GM12864 (cell line): ENCODE measurements around the gene ENTPD6.

Source experiments
- DNase-seq: peaks from one replicate; pipeline ENCODE4 v3.0.0-alpha.2; 2011; ENCODE audit warnings: low read depth
- H3K4me3 ChIP-seq: 2 replicates; pipeline ENCODE4 v1.5.1; 2011; ENCODE audit warnings: mild to moderate bottlenecking, low read depth, low read length, control low read depth
- TF ChIP-seq, protein P1 (sequence below): IDR thresholded peaks from 2 replicates; pipeline ENCODE4 v1.5.1; 2011; ENCODE audit warnings: low read depth, mild to moderate bottlenecking, moderate library complexity, low read length, control low read depth, inconsistent platforms; ENCODE audit errors: missing control alignments

The ENTPD6 gene

DNA sequence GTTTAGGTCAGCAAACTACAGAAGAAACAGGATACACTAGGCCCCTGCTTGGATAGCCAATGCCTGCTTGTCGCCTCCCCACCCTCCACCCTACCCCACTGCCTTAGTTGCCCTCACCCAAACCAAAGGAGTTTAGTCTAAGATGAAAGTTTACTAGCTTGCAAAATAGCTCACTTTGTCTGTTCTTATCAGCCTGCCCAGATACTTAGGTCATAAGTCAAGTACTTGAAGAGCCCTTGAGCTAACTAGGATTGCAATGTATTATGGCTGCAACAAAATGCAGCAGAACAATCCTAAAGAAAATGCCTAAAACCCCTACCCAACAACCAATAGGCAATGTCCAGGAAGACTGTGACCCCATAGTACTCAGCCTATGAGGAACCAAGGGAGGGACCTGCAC, 7.3 kb upstream of the ENTPD6 start:
- TF ChIP-seq, protein P1, sequence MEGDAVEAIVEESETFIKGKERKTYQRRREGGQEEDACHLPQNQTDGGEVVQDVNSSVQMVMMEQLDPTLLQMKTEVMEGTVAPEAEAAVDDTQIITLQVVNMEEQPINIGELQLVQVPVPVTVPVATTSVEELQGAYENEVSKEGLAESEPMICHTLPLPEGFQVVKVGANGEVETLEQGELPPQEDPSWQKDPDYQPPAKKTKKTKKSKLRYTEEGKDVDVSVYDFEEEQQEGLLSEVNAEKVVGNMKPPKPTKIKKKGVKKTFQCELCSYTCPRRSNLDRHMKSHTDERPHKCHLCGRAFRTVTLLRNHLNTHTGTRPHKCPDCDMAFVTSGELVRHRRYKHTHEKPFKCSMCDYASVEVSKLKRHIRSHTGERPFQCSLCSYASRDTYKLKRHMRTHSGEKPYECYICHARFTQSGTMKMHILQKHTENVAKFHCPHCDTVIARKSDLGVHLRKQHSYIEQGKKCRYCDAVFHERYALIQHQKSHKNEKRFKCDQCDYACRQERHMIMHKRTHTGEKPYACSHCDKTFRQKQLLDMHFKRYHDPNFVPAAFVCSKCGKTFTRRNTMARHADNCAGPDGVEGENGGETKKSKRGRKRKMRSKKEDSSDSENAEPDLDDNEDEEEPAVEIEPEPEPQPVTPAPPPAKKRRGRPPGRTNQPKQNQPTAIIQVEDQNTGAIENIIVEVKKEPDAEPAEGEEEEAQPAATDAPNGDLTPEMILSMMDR, result no peak
- no peak overlapping the region for H3K4me3 ChIP-seq
- no peak for DNase-seq

DNA sequence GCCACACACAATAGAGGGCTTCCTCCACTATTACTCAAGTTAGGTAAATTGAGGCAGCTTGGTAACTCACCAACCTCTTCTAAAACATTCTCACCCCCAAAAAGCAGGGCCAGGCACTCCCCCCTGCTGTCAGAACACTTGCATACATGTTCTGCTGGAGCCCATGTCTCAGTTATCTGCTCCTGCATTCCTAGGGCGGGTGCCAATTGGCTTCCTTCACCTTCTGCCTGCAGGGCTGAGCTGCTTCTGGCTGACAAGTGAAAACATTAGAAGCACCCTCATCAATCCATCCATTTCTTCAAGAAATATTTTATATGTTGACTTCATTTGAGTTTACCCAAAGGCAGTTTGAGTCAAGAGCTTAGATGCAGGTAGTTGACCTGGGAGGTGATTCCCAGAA, 4.5 kb upstream of the ENTPD6 start:
- DNase-seq, result no peak
- no peak overlapping the region for H3K4me3 ChIP-seq
- TF ChIP-seq, protein P1, result no peak

DNA sequence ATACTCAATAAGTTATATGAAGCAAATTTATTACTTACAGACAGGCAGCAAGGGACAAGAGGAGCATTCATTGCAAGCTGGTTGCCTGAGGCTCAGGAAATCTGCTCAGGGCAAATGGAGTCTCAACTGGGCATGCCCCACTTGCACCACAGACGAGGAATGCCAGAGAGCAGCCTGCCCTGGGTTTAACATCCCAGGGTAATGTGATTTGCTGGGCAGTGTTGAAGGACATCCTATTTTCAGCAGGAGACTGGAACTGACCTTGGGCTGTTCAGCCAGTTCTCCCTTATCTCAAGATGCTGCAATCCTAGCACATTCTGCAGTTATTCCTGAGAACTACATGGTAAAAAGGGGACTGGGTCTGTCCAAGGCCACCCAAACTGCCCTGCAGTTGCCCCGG, 3.8 kb upstream of the ENTPD6 start:
- no peak overlapping the region for H3K4me3 ChIP-seq
- no peak for DNase-seq
- TF ChIP-seq, protein P1, result no peak

DNA sequence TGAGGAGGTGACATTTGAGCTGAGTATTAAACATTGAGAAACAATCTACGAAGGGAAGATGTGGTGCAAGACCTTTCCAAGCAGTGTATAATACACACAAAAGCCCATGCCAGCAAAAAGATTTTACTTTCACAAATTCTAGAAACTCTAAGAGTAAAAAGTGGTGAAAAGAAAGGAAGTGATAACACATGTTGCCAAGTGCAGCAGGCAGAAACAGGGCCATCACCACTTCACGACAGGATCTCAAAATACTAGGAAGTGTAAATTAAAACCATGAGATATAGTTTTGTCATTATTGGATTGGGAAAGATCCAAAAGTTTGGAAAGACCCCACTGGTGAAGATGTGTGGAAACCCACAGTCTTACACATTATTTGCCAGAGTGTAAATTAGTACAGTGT, 1.7 kb upstream of the ENTPD6 start:
- no peak overlapping the region for H3K4me3 ChIP-seq
- TF ChIP-seq, protein P1, result no peak
- no peak for DNase-seq

DNA sequence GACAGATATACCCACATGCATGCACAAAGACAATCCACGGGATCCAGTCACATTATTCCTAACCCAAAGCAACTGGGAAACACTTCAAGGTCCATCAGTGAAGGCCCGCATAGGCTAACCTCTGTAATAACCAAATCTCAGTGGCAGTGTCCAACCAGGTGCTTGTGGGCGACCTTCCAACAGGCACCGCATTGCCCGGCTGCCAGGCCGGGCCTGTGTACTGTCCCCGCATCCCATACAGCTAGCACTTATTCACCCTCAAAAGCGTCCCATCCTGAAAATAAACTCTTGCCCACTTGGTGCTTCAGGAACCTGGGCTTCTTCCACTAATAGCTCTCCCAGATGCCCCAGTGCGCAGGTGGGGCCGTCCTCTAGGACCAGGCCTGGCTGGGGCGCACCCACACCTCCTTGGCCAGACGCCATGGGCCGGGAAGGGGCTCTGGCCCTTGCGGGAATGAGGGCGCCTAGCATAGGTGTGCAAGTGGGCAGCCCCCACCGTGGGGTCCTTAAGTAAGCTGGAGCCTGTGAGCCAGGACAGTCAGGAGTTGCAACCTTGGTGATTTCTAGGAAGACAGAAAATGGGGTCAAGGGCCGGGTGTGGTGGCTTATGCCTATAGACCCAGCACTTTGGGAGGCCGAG, 1.1 kb upstream of the ENTPD6 start:
- TF ChIP-seq, protein P1, result no peak
- no peak overlapping the region for H3K4me3 ChIP-seq
- DNase-seq, result no peak

DNA sequence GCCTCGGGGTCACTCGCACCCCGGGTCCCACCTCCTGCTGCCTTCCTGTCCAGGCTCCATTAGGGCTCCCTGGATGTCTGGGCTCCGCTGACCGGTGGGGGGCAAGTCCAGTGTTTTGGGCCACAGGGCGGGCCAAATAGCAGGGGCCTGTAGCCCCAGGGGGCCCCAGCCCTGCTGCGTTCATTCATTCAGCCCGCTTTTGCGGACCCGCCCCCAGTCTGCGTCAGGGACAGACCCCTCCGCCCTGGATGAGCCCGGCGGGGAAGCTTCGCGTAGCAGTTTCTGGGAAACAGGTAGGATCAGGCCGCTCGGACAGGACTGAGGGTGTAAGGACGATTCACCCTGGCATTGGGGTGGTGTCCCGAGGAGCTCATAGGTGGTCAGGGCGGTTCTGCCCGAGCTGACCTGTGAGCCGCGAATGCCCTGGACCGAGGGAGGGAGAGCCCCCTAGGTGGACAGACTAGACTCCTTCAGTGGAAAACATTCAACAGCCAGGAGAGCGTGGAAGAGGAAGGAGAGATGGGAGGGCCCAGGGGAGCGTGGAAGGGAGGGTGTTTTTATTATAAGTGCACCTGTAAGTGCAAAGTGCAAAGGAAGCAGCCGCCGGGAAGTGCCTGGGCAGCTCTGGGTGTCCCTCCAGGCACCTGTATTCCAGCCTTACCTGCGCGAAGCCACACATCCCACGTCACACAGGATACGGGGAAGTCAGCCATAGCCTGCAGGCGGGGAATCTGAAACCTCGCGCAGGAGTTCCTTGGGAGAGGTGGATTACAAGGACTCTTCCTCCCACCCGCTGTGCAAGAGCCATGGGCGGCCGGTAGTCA, 662 bp downstream of the ENTPD6 start:
- H3K4me3 ChIP-seq, result peak overlapping the region; percentile 95
- TF ChIP-seq, protein P1, result no peak
- no peak for DNase-seq
